Activated T-helper 1 cell treated with anti-CD3 and anti-CD28 coated beads, Interleukin-12 subunit alpha, Interleukin-12 subunit beta, Interleukin-2, Interleukin-4 antibody, amounts not matched to agents 30 ng/mL and 10 ng/mL and 1 ng/mL, durations not matched to agents 14 hours and 24 hours and 36 hours (primary cell): ENCODE data around the gene MCRIP2. TPM values are rescaled to one million over a fixed set of nuclear protein-coding genes. Genes with fewer than 3 reads are reported as not detected.

Source experiments
- DNase-seq: peaks from one replicate; pipeline ENCODE4 v3.0.0; 2021; ENCODE audit warnings: low spot score
- H3K27ac Mint-ChIP-seq: one replicate; pipeline ENCODE4 v1.8.0; 2021; ENCODE audit warnings: mild to moderate bottlenecking, mixed read lengths
- H3K27me3 Mint-ChIP-seq: one replicate; pipeline ENCODE4 v1.8.0; 2022; ENCODE audit warnings: mild to moderate bottlenecking, moderate library complexity, mixed read lengths; ENCODE audit not compliant: insufficient read depth
- H3K36me3 Mint-ChIP-seq: one replicate; pipeline ENCODE4 v1.8.0; 2021; ENCODE audit warnings: low read depth, mixed read lengths
- H3K4me1 Mint-ChIP-seq: one replicate; pipeline ENCODE4 v1.8.0; 2021; ENCODE audit warnings: low read depth, mixed read lengths
- H3K4me3 Mint-ChIP-seq: one replicate; pipeline ENCODE4 v1.8.0; 2021; ENCODE audit warnings: mild to moderate bottlenecking, moderate library complexity, mixed read lengths
- H3K9me3 Mint-ChIP-seq: one replicate; pipeline ENCODE4 v1.8.0; 2021; ENCODE audit warnings: mixed read lengths
- intact Hi-C: fragments of 100-400 bp; cut with micrococcal nuclease; formaldehyde crosslinking; loops from one replicate; pipeline ENCODE4 v1.15.1; 2024
- total RNA-seq: library from RNA; stranded (reverse); gene quantifications from 2 replicates; pipeline ENCODE4 v1.2.3, GENCODE V29; 2022

The MCRIP2 gene
- total RNA-seq, 1 donor from 2014 or later: 66.5 TPM

GRCh38 chr16:675884-676564 lies 34.4 kb downstream of the MCRIP2 start:
- Mint-ChIP-seq H3K36me3 (peaks cover 6% of the 10 kb centered on the region), H3K4me1 (no peaks in the 10 kb centered on the region), H3K27me3 (peaks cover 7% of the 10 kb centered on the region), H3K27ac (no peak overlapping the region), H3K4me3 (no peak overlapping the region), H3K9me3 (no peaks in the 10 kb centered on the region)
- intact Hi-C loops: no loop called here
- DNase-seq: no peak

GRCh38 chr16:676565-676902 lies 34.9 kb downstream of the MCRIP2 start:
- intact Hi-C loops: no loop called here
- Mint-ChIP-seq H3K4me1 (no peaks in the 10 kb centered on the region), H3K27ac (no peak overlapping the region), H3K27me3 (peaks cover 7% of the 10 kb centered on the region), H3K36me3 (peaks cover 8% of the 10 kb centered on the region), H3K4me3 (no peak overlapping the region), H3K9me3 (no peaks in the 10 kb centered on the region)
- no peak for DNase-seq

GRCh38 chr16:676913-677312 lies 35.3 kb downstream of the MCRIP2 start:
- H3K4me1 Mint-ChIP-seq: no peaks in the 10 kb centered on the region
- intact Hi-C loops: no loop called here
- H3K36me3 Mint-ChIP-seq: peaks cover 12% of the 10 kb centered on the region
- peaks cover 7% of the 10 kb centered on the region for H3K27me3 Mint-ChIP-seq
- no peak overlapping the region for H3K27ac Mint-ChIP-seq
- no peaks in the 10 kb centered on the region for H3K9me3 Mint-ChIP-seq
- no peak overlapping the region for H3K4me3 Mint-ChIP-seq
- DNase-seq: no peak

GRCh38 chr16:677316-678190 lies 35.9 kb downstream of the MCRIP2 start:
- H3K27me3 Mint-ChIP-seq: peaks cover 7% of the 10 kb centered on the region
- no peak overlapping the region for H3K4me3 Mint-ChIP-seq
- H3K27ac Mint-ChIP-seq: no peak overlapping the region
- intact Hi-C loops: no loop called here
- H3K9me3 Mint-ChIP-seq: no peaks in the 10 kb centered on the region
- DNase-seq: no peak
- H3K4me1 Mint-ChIP-seq: peaks cover 3% of the 10 kb centered on the region
- H3K36me3 Mint-ChIP-seq: peaks cover 17% of the 10 kb centered on the region

- DNase-seq: no peak
- no peaks in the 10 kb centered on the region for H3K9me3 Mint-ChIP-seq
- H3K4me1 Mint-ChIP-seq: peaks cover 5% of the 10 kb centered on the region
- peaks cover 12% of the 10 kb centered on the region for H3K36me3 Mint-ChIP-seq
- intact Hi-C loops: no loop called here
- no peak overlapping the region for H3K4me3 Mint-ChIP-seq
- H3K27ac Mint-ChIP-seq: no peak overlapping the region
- peaks cover 7% of the 10 kb centered on the region for H3K27me3 Mint-ChIP-seq
Measured at GRCh38 chr16:678209-678857, 36.7 kb downstream of the MCRIP2 start.

- Mint-ChIP-seq H3K27me3 (peaks cover 7% of the 10 kb centered on the region), H3K36me3 (peaks cover 12% of the 10 kb centered on the region), H3K27ac (peak overlapping the region; percentile 58), H3K4me1 (peaks cover 5% of the 10 kb centered on the region), H3K4me3 (peak overlapping the region; percentile 79), H3K9me3 (no peaks in the 10 kb centered on the region)
- intact Hi-C loops: loop anchor here (1.0 kb wide), 4 partner anchors 19 to 90 kb away; partner anchors contain the start of genes METTL26 and WDR90
- peak; percentile 40 for DNase-seq
Measured at GRCh38 chr16:678858-679813, 37.5 kb downstream of the MCRIP2 start.

GRCh38 chr16:679814-680624 lies 38.4 kb downstream of the MCRIP2 start, which contains the start of gene STUB1:
TSS of gene STUB1 (plus strand) at chr16:680410. CDS start at chr16:680526, 116 bp downstream.
- H3K4me1 Mint-ChIP-seq: peaks cover 5% of the 10 kb centered on the region

GRCh38 chr16:680625-680945 lies 39.0 kb downstream of the MCRIP2 start:
- no peaks in the 10 kb centered on the region for H3K27me3 Mint-ChIP-seq
- no peaks in the 10 kb centered on the region for H3K9me3 Mint-ChIP-seq
- peak overlapping the region; percentile 83 for H3K4me3 Mint-ChIP-seq
- H3K27ac Mint-ChIP-seq: no peak overlapping the region
- intact Hi-C loops: loop anchor here (1.0 kb wide), 2 partner anchors 13 to 35 kb away; partner anchors contain the start of gene METRN
- no peak for DNase-seq
- H3K36me3 Mint-ChIP-seq: peaks cover 12% of the 10 kb centered on the region
- peaks cover 5% of the 10 kb centered on the region for H3K4me1 Mint-ChIP-seq

More at GRCh38 chr16:679814-680624, 38.4 kb downstream of the MCRIP2 start, which contains the start of gene STUB1:
- Mint-ChIP-seq H3K27ac (peak within 1 kb of the TSS; percentile 55), H3K4me3 (peak within 1 kb of the TSS; percentile 84), H3K27me3 (peaks cover 4% of the 10 kb centered on the region), H3K9me3 (no peaks in the 10 kb centered on the region), H3K36me3 (peaks cover 12% of the 10 kb centered on the region)
- intact Hi-C loops: loop anchor here (1.0 kb wide), 6 partner anchors 13 to 91 kb away; partner anchors contain the start of genes METRN, METTL26 and WDR90
- DNase-seq: peak; percentile 83

- Mint-ChIP-seq H3K4me3 (peak overlapping the region; percentile 83), H3K36me3 (peaks cover 12% of the 10 kb centered on the region), H3K27me3 (no peaks in the 10 kb centered on the region), H3K27ac (no peak overlapping the region), H3K4me1 (peaks cover 5% of the 10 kb centered on the region), H3K9me3 (no peaks in the 10 kb centered on the region)
- intact Hi-C loops: loop anchor here (1.0 kb wide), 2 partner anchors 14 to 34 kb away; partner anchors contain the start of gene METRN
- no peak for DNase-seq
Measured at GRCh38 chr16:680967-681745, 39.5 kb downstream of the MCRIP2 start.

GRCh38 chr16:681746-682427 lies 40.3 kb downstream of the MCRIP2 start:
- Mint-ChIP-seq H3K4me3 (peak overlapping the region; percentile 83), H3K9me3 (no peaks in the 10 kb centered on the region), H3K36me3 (peaks cover 12% of the 10 kb centered on the region), H3K27ac (no peak overlapping the region), H3K27me3 (no peaks in the 10 kb centered on the region), H3K4me1 (peaks cover 5% of the 10 kb centered on the region)
- intact Hi-C loops: no loop called here
- no peak for DNase-seq
